Amniotic stem cell (primary cell): Measurements from ENCODE around the gene RAB31.

ENCODE experiments used
- DNase-seq: peaks from one replicate; lab custom pipeline; 2025; lab: John Stamatoyannopoulos, UW

Gene RAB31

DNA sequence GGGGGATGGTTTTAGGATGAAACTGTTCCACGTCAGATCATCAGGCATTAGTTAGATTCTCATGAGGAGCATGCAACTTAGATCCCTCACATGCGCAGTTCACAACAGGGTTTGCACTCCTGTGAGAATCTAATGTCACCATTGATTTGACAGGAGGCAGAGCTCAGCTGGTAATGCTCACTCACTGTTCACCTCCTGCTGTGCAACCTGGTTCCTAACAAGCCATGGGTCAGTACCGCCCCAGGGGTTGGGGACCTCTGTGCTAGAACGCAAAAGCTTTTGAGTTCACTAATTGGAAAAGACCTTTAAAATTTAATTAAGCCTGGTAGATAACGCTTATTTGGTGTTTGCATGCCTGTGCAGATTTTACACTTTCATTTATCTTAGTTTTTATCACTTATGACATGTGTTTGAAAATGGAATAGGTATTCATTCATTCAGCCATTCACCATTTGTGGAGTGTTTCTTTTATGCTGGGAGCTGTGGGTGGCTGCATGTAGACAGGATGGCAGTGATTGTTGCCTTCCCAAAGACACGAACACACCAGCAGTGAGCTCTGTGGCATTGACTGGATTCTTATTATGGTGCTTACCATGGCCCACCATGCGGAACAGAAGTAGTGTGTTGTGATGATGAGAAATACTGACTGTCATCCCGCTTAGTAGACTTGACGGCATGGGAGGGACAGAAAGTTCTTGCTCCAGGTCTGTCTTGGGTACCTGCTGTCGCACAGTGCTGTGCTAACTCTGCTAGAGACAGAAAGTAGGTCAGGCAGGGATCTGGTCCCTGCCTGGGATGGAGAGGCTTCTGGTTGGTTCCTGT lies 6.4 kb downstream of the RAB31 start:
- DNase-seq = no peak

DNA sequence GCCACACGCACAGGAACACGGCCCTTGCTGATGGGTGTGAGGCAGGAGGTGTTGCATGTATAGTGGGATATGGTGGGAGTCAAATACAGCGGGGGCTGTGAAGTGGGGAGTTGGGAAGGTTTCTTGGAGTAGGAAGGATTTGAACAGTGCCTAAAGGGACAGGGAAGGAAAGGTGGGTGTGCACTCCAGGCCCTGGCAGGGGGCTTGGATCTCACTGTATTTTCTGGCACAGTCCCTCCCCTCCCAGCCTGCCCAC lies 6.9 kb downstream of the RAB31 start:
- no peak for DNase-seq

DNA sequence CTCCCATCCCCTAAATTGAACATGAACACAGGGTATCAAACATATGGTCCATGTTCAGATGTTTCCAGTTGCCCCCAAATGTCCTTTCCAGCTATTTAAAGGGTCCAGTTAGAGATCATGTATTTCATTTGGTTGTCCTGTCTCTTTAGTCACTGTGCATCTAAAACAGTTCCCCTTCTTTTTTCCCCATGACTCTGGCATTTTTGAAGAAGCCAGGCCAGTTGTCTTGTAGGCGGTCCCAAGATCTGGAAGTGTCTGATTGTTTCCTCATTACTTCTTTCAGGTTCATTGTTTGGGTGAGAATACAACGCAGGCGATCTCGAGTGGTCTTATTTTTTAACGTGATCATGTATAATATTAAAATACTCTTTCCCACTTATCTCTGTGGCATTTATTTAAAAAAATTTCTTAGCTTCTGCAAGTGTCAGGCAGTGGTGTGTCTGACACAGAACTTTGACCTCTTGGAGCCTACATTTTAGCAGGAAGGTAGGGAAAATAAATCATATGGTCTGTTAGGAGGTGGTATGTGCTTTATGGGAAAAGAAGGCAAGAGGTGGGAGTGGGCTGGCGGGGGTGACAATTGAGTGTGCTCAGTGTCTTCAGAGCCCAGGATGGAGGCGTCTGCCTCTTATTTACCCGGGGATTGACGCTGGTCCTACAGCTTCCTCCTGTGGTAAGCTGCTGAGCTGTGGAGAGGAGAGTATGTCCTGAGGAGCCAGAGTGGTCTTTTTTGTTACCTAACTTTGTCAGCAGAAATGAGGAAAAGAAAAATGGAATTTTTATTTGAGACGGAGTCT lies 8.1 kb downstream of the RAB31 start:
- DNase-seq = no peak

DNA sequence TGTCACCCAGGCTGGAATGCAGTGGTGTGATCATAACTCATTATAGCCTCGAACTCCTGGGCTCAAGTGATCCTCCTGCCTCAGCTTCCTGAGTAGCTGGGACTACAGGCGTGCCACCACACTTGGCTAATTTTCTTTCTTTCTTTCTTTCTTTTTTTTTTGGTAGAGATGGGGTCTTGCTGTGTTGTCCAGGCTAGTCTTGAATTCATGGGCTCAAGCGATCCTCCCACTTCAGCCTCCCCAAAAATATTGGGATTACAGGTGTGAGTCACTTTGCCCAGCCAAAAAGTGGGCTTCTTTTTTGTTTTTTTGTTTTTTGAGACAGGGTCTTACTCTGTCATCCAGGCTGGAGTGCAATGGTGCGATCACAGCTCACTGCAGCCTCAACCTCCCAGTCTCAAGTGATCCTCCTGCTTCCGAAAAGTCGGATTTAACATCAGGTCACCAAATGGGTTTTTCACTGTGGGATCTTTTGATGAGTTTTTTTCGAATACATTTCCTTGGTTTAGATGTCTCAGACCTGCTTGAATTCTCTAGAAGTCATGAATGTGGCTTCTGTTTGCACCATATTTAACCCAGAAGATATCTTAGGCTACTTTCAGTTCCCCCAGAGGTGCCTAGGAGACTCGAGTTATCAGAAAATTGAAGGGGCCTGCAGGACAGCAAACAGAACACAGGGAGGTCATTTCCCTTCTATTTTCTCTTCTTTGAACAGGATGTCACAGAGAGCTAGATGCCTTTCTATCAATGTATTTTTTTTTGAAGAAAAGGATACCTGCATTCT lies 8.9 kb downstream of the RAB31 start:
- DNase-seq = no peak

DNA sequence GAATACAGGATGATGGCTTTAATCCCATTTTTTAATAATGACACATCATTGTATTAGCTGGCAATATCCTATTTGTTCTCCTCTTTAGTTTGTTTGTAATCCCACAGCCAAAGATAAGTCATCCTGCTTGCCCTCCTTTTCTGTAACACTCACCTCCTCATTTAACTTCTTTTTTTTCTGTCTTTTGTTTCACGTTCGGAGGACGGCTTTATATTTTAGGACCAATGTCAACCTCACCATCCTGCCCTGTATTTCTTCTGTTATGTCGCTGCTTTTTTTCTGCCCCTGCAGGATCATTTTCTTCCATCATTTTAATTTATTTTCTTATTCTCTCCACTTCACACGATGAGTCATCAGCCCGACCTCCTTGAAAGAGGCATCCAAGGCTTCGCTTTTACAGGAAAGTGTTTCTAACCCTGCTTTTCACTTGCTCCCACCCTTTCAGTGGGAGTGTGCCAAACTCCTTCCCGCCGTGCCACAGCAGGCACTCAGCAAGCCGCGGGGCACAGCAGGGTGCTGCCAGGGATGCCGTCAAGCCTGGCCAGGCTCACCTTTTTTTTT lies 11.4 kb downstream of the RAB31 start:
- DNase-seq = peak; percentile 65

DNA sequence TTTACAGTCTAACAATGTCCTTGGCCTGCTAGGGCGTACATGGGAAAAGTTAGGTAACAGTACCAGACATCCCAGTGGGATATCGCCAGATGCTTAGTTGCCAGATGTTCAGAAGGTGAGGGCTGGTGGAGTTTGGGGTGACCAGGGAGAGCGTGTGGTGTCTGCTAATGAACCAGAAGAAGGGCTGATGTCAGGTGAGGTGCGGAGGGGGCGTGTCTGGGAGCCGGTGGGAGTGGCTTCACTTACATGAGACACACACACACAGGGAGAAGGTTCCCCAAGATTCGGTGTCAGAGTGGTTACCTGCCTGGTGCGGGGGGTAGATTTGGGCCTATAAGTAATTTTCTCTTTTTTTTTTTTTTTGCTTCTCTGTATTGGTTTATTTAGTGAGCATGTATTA lies 12.2 kb downstream of the RAB31 start:
- no peak for DNase-seq

DNA sequence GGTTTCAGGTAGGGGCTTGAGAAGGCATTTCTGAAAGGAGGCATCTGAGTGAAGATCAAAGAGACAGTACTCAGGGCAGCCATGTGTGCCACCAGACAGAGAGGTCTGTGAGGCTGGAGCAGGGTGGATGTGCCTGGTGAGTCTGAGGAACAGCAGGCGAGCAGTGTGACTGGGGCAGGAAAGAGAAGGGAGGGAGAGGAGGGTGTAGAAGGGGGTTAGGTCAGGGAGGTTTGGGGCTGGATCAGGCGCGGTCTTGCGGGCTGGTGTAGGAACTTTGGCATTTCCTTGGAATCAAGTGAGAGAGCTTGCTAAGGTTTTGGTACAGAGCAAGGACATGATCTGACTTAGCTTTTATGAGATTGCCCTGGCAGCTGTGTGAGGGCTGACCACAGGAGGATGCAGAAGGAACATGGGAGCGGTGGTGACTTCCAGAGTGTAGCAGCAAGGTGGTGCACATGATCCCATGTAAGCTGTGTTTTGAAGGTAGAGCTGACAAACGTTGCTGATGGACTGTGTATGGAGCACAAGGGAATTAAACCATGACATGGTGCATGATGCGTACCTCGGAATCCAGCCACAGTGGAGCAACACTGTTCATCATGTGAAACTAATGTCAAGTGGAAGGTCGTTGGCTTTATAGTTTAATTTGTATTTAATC lies 13.9 kb downstream of the RAB31 start:
- DNase-seq = no peak

DNA sequence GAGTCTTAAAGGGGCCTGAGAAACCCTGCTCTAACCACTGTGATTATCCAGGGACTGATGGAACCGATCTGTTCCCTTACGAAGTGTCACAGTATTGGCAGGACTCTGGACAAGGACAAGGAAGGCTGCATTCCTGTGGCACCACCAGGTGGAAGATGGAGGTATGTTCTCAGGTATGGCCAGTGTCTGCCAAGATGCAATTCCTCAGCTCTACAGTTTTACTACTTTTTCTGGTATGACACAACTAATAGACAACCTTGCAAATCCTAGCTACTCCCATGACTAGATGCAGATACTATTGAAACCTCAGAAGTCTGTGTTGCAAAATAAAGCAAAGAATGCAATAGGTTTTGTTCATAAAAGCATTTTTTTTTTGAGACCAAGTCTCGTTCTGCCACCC lies 14.6 kb downstream of the RAB31 start:
- DNase-seq = no peak

DNA sequence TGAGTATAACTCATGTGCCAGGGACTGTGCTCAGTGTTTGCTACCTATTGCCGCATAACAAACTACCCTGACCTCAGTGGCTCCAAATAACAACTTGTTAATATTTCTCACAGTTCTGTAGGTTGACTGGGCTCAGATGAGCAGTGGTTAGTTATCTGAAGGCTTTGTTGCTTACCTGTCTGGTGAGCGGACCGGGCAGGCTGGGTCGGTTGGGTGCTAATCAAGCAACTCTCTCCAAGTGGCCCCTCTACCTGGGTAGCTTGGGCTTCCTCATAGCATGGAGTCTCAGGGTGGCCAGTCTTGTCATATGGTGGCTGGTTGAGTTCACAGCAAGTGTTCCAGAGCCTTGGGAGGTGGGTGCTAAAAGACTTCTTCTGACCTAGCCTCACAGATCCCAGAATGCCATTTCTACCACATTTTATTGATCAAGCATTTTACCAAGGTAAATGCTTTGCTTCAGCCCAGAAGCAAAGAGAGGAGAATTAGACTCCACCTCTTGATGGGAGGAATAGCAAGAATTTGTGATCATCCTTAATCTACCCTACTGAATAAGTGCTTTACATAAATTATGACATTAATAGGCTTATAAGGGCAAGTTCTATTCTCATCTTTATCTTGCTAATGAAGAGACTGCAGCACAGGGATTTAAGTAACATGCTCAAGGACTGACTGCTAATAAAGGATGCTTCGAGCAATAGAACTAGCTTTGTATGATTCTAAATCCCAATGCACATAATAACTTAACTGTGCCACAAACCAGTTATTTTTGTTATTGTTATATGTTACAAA lies 16.9 kb downstream of the RAB31 start:
- DNase-seq = no peak

DNA sequence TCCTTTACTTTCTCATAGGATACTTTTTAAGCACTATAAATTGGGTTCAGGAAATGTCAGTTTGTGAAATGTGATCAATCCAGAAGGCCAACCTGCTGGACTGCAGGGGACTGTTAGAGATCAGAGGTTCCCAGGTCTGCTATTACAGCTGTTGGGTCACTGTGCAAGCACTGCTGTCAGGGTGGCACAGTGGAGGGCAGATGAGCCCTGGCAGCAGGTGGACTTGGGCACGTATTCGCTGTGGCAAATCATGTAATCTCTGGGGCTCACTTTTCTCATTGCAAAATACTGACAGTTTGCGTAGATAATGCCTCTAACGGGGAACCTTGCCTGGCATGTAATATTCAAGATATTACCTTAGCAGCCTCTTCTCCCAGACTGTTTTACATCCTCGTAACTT lies 18.1 kb downstream of the RAB31 start:
- DNase-seq = no peak

DNA sequence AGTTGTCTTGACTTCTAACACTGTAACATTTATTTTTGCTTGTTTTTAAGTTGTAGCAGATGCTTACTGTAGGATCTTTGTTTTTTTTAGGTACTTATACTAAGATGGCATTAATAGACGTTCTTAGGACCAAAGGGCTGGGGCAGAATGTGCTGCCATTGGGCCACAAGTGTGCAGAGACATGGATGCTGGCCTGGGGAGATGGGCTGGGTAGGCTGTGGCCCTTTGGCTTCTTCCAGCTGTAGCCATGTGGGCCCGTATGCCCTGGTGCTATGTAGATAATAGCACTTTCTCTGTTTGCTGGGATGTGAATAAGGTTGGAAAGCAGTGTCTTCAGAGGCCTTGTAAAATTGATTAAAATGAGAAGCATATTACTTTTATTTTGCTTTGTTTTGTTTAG lies 18.8 kb downstream of the RAB31 start:
- no peak for DNase-seq

DNA sequence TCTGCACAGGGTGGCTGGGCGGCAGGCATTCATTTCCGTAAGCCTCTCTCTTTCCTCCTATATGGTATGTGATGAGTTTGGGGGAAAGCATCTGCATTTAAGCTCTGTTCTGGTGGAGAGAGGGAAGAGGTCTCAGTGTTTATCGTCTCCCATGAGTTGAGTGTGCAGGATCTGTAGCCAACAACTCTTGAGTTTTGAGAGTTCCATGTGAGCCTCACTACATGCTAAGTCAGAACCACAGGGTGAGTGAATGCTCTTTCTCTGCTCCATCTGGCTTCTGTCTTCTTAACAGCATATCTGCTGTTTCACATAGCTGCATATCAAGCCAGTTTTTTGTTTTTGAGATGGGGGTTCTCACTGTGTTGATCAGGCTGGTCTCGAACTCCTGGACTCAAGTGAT lies 22.7 kb downstream of the RAB31 start:
- no peak for DNase-seq

DNA sequence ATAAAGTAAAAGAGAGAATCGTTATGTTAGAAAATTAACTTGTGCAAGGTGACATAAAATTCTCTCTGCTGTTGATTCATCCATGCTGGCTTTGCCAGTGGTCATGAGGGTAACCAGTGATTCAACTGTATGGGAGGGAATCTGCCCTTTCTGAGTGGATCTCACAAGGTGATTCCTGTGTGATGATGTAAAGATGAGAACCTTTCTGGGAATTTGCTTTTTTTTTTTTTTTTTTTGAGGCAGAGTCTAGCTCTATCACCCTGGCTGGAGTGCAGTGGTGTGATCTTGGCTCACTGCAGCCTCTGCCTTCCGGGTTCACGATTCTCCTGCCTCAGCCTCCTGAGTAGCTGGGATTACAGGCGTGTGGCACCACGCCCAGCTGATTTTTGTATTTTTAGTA lies 23.3 kb downstream of the RAB31 start:
- DNase-seq = peak; percentile 58

DNA sequence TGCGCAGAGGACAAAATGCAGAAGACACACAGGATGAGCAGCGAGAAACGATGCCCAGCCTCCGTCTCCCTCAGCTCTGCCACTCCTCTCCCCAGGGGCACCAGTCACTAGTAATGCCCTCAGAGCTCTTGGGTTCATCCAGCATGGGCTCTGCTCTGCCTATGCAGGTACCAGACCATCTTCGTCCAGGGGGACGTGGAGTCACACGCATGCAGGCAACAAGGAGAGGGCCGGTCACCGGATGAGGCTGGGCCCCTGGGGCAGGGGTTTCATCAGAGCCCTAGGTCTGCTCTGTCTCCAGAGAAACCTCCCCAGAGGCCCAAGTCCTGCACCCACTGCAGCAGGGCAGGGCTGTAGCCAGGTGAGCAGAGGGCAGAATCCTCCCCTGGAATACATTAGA lies 23.9 kb downstream of the RAB31 start:
- no peak for DNase-seq

DNA sequence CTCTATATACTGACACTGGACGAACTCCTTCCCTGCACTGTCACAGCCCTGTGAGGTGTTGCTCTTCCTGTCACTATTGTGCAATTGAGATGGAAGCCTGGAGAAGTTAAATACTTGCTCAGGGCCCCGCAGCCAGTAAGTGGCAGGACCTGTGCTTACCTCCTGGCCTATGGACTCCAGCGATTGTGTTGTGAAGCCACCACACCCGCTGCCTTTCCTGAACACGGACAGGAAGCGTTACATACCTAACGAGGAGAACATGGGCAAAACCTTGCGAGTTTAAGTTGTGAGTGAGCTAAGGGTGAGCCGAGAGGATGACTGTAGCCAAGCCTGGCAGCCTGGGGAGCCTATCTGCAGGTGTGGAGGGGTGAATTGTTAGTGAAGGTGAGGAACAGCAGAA lies 26.1 kb downstream of the RAB31 start:
- no peak for DNase-seq

DNA sequence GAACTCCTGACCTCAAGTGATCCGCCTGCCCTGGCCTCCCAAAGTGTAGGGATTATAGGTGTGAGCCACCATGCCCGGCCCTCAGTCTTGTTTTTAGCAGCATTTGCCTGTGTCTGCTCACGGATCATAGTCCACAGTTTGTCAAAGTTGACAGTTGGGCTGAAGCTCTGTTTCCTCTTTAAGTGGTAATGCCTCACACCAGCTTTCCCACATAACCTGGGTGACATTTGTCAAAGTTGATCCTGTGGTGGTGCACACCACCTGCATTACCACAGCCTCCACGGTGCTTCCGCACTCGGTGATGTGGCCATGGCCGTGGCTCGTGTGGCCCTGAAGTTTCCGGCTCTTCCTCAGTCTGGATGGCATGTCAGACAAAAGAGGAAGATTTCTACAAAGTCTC lies 27.1 kb downstream of the RAB31 start:
- no peak for DNase-seq

DNA sequence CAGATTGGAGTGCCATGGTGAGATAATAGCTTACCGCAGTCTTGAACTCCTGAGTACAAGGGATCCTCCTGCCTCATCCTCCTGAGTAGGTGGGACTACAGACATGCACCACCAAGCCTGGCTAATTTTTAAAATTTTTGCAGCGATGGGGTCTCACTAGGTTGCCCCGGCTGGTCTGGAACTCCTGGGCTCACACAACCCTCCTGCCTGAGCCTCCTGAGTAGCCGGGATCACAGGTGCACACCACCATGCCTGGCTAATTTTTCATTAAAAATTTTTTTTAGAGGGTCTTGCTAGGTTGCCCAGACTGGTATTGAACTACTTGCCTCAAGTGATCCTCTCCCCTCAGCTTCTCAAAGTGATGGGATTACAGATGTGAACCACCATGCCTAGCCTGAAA lies 27.8 kb downstream of the RAB31 start:
- no peak for DNase-seq

DNA sequence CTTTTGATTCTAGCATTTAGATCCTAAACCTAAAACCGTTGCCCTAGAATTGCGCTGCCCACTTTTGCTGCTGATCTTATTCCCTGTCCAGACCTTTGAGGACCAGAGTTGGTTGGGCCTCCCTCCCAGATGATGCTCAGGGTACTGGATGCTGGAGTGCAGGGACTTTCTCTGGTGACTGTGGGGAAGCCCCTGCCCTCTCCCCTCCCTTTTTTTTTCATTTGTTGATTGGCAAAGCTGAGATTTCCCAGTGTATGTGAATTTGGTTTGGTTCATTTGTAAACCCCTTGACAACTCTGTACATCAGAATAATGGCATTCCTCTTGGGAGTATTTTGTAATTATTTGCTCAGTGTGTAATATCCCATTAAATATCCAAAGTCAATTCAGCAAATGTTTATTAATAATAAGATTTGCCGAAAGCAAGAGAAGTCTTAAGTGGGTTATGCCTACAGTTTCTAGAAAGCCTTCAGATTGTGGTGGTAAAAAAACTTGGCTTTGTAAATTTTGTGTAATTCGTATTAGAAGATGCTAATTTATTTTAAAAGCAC lies 28.3 kb downstream of the RAB31 start:
- DNase-seq = no peak

DNA sequence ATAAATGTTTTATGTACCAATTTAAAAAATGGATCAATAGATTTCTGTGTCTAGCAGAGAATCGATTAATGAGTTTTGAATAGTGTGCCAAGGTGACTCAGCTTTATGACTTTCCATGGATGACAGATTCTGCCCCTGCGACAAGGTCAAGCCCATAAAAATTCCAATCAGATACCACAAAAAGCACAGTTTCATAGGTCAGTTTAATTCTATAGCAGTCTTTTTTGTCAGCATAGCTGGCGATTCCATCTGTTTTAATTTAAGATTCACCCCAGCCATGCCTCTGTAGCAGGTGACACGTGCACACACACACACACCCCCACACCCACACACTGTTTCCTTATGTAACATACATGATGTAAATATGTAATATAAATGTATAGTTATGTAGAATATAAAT lies 28.9 kb downstream of the RAB31 start:
- DNase-seq = no peak

DNA sequence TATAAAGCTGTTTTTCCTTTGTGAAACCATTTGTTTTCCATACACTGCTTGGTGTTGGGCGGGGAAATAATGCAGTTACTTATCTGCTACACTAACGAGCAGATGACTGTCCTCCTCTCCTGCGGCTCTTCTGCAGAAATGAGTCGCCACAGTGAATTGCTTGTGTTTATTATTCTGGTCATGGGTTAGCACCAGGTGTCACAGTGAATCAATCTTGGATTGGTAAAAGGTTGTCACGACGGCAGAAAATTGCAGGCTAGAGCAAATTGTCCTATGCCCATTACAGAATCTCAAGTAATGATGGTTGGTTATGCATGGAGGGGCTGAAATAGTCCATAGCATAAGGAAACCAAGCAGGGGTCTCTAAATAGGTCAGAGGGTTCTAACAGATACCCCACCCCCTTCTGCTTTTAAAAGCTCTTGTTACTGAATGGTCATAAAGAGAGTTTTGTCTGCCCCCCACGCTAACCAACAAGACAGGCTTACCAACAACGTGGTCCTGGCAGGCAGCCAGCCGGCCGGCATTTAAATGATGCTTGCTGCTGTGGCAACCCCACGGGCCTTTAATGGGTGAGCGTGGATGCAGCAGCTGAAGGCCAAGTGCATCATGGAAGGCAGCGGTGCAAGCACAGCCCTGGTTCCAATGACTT lies 29.5 kb downstream of the RAB31 start:
- DNase-seq = peak; percentile 8
